CD4-positive, alpha-beta memory T cell (primary cell): ENCODE measurements around the gene PTPRR. TPM values are rescaled to one million over a fixed set of nuclear protein-coding genes. Genes with fewer than 3 reads are reported as not detected.

ENCODE experiments used
- CTCF ChIA-PET: fragments of 350-600 bp; sonication (Branson Sonifier 250); formaldehyde crosslinking; loops from one replicate; lab custom pipeline; 2021; ENCODE audit warnings: inconsistent platforms; ENCODE audit not compliant: partially characterized antibody; lab: Charles Lee
- POLR2A ChIA-PET: fragments of 350-600 bp; sonication (Branson Sonifier 250); formaldehyde crosslinking; loops from one replicate; lab custom pipeline; 2021; ENCODE audit not compliant: partially characterized antibody; lab: Charles Lee
- DNase-seq, 5 donors: peaks; one replicate each; pipeline versions ENCODE4 v3.0.0 to v3.0.0-alpha.2; 2020 to 2022; ENCODE audit warnings: mixed read lengths in 1 of 5
- H3K27ac ChIP-seq: one replicate; pipeline ENCODE4 v1.7.0; 2013; ENCODE audit warnings: low read depth, low read length
- H3K27me3 ChIP-seq: 2 replicates; pipeline ENCODE4 v1.7.0; 2013; ENCODE audit warnings: mild to moderate bottlenecking, low read length, moderate library complexity; ENCODE audit not compliant: insufficient read depth
- H3K36me3 ChIP-seq: 2 replicates; pipeline ENCODE4 v1.7.0; 2013; ENCODE audit warnings: mild to moderate bottlenecking, low read length, moderate library complexity; ENCODE audit not compliant: insufficient read depth
- H3K4me1 ChIP-seq: 2 replicates; pipeline ENCODE4 v1.7.0; 2013; ENCODE audit warnings: mild to moderate bottlenecking, low read length, moderate library complexity; ENCODE audit not compliant: insufficient read depth
- H3K4me3 ChIP-seq, 2 donors: one replicate each; pipeline ENCODE4 v1.7.0; 2013; ENCODE audit warnings: low read length in 2 of 2, mild to moderate bottlenecking in 1 of 2
- H3K9me3 ChIP-seq, 2 donors: one replicate each; pipeline ENCODE4 v1.7.0; 2013; ENCODE audit warnings: low read length in 2 of 2, control low read depth in 1 of 2; ENCODE audit not compliant: control insufficient read depth in 1 of 2
- H3K27ac Mint-ChIP-seq, 7 donors: one replicate each; pipeline ENCODE4 v1.8.0; 2020 to 2021; ENCODE audit warnings: mixed read lengths in 7 of 7, mild to moderate bottlenecking in 6 of 7, inconsistent platforms in 3 of 7, moderate library complexity in 3 of 7
- H3K27me3 Mint-ChIP-seq, 2 donors: one replicate each; pipeline ENCODE4 v1.8.0; 2020 to 2021; ENCODE audit warnings: mixed read lengths in 2 of 2
- H3K36me3 Mint-ChIP-seq, 2 donors: one replicate each; pipeline ENCODE4 v1.8.0; 2020 to 2021; ENCODE audit warnings: mixed read lengths in 2 of 2, inconsistent platforms in 1 of 2, mild to moderate bottlenecking in 1 of 2
- H3K4me1 Mint-ChIP-seq, 4 donors: one replicate each; pipeline ENCODE4 v1.8.0; 2020 to 2021; ENCODE audit warnings: mixed read lengths in 4 of 4, mild to moderate bottlenecking in 1 of 4
- H3K4me3 Mint-ChIP-seq, 8 donors: one replicate each; pipeline ENCODE4 v1.8.0; 2020 to 2021; ENCODE audit warnings: mixed read lengths in 8 of 8, mild to moderate bottlenecking in 7 of 8, moderate library complexity in 6 of 8, inconsistent platforms in 3 of 8
- H3K9me3 Mint-ChIP-seq, 8 donors: one replicate each; pipeline ENCODE4 v1.8.0; 2020 to 2021; ENCODE audit warnings: mixed read lengths in 8 of 8, mild to moderate bottlenecking in 5 of 8, inconsistent platforms in 3 of 8, moderate library complexity in 1 of 8
- intact Hi-C: fragments of 100-400 bp; cut with micrococcal nuclease; formaldehyde crosslinking; loops from one replicate; pipeline ENCODE4 v1.15.1; 2023
- polyA plus RNA-seq, 2 donors: library from polyadenylated mRNA; unstranded; fragments of 300-500 nt; fragmentation: Illumina TruSeq; gene quantifications; one replicate each; pipeline ENCODE4 v1.2.3, GENCODE V29; 2021
- total RNA-seq, 2 experiments: library from RNA; stranded (reverse); gene quantifications; one replicate each; pipeline ENCODE4 v1.2.3, GENCODE V29; 2021

The PTPRR gene
- total and polyA plus RNA-seq, 4 experiments from 2014 or later: not detected

DNA sequence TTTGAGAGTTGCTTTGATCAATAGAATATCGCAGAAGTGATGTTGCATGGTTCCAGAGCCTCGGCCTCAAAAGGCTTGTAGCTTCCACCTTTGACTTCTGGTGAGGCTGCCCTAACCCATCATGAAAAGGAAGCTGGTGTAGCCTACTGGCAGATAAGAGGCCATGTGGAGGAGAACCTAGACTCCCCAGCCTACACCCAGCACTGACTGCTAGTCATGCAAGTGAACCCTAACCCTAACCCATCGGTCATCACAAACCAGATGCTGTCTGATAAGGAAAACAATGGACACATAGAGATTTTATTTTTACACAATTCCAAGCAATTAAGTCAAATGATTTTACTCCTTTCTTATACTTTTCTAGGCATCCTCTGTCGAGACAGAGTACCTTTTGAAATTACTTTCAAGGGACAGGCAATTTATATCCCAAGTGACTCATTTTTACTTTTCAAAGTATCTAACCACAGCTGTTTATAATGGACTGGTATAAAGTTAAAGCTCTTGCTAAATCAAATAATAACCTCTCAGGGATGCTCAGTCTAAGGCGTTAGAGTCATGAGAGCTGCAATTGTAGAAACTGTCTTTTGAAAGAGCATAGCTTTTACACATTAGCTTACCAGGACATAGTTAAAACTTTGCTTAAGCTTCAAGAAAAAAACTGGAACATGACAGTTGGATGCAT is 300.9 kb downstream of the PTPRR start:
- Mint-ChIP-seq H3K27ac (no peak overlapping the region), H3K36me3 (no peaks in the 10 kb centered on the region), H3K27me3 (peaks cover 4 to 8% of the 10 kb centered on the region in 2 donors), H3K4me1 (no peaks in the 10 kb centered on the region), H3K9me3 (no peaks in the 10 kb centered on the region), H3K4me3 (no peak overlapping the region)
- no peak for DNase-seq
- H3K4me1 ChIP-seq: no peaks in the 10 kb centered on the region
- no peak overlapping the region for H3K4me3 ChIP-seq
- no peaks in the 10 kb centered on the region for H3K27me3 ChIP-seq
- intact Hi-C loops: no loop called here
- no peaks in the 10 kb centered on the region for H3K36me3 ChIP-seq
- H3K9me3 ChIP-seq: no peaks in the 10 kb centered on the region
- POLR2A ChIA-PET: no interaction called here
- CTCF ChIA-PET: no interaction called here
- H3K27ac ChIP-seq: no peak overlapping the region

- H3K4me3 Mint-ChIP-seq: no peak overlapping the region
- no peak overlapping the region for H3K27ac Mint-ChIP-seq
- Histone ChIP-seq H3K27me3 (no peaks in the 10 kb centered on the region), H3K4me3 (no peak overlapping the region), H3K36me3 (no peaks in the 10 kb centered on the region), H3K9me3 (no peaks in the 10 kb centered on the region), H3K4me1 (no peaks in the 10 kb centered on the region), H3K27ac (no peak overlapping the region)
- H3K4me1 Mint-ChIP-seq: no peaks in the 10 kb centered on the region
- H3K27me3 Mint-ChIP-seq: peaks cover 6 to 9% of the 10 kb centered on the region in 2 donors
- ChIA-PET POLR2A (no interaction called here), CTCF (no interaction called here)
- no peaks in the 10 kb centered on the region for H3K36me3 Mint-ChIP-seq
- H3K9me3 Mint-ChIP-seq: no peaks in the 10 kb centered on the region
- intact Hi-C loops: no loop called here
- DNase-seq: no peak
These were observed 302.2 kb downstream of the PTPRR start for GRCh38 chr12:70618371-70618770.

- Mint-ChIP-seq H3K4me3 (no peak overlapping the region), H3K27me3 (peaks cover 7 to 9% of the 10 kb centered on the region in 2 donors), H3K27ac (no peak overlapping the region), H3K36me3 (no peaks in the 10 kb centered on the region), H3K9me3 (no peaks in the 10 kb centered on the region), H3K4me1 (no peaks in the 10 kb centered on the region)
- Histone ChIP-seq H3K4me1 (no peaks in the 10 kb centered on the region), H3K9me3 (no peaks in the 10 kb centered on the region), H3K36me3 (no peaks in the 10 kb centered on the region), H3K27me3 (no peaks in the 10 kb centered on the region), H3K4me3 (no peak overlapping the region), H3K27ac (no peak overlapping the region)
- CTCF ChIA-PET: no interaction called here
- DNase-seq: no peak
- intact Hi-C loops: no loop called here
- POLR2A ChIA-PET: no interaction called here
These were observed 303.1 kb downstream of the PTPRR start for GRCh38 chr12:70617450-70617849.

DNA sequence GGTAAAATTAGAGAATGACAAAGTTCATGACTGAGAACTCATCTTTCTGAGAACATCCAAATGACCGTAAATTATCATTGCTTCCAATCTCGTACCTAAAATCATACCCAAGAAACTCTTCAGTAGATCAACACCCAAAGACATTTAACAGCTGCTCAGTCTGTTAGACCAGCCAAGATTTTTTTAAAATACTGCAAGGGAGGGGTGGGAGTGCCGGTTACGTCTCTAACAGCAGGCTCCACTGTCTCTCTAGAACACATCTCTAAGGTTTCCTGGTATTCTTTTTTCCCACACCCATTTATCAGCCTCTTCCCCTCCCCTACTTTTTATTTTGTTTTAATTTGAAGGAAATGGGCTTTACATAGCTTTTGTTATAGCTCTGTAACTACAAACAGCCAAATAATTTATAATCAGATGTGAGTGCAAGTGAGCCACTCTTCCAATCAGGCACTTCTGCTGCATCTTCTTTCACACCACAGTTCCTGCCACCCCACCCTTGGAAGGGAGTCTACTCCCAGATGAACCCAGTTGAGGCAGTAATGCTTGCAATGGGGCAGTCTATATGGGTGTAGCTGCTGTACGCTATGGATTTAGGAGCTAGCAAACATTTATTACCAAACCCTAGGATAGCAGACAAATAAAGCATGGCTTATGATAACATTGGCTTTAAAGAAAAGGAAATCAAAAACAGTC is 305.2 kb downstream of the PTPRR start:
- Histone ChIP-seq H3K4me3 (no peak overlapping the region), H3K4me1 (no peaks in the 10 kb centered on the region), H3K27me3 (no peaks in the 10 kb centered on the region), H3K27ac (no peak overlapping the region), H3K9me3 (no peaks in the 10 kb centered on the region), H3K36me3 (no peaks in the 10 kb centered on the region)
- H3K27me3 Mint-ChIP-seq: peaks cover 16 to 21% of the 10 kb centered on the region in 2 donors
- H3K9me3 Mint-ChIP-seq: no peaks in the 10 kb centered on the region
- ChIA-PET CTCF (no interaction called here), POLR2A (no interaction called here)
- no peak overlapping the region for H3K27ac Mint-ChIP-seq
- no peak overlapping the region for H3K4me3 Mint-ChIP-seq
- no peak for DNase-seq
- intact Hi-C loops: no loop called here
- H3K4me1 Mint-ChIP-seq: peaks cover 3 to 4% (median 3%) of the 10 kb centered on the region in 4 donors
- no peaks in the 10 kb centered on the region for H3K36me3 Mint-ChIP-seq

DNA sequence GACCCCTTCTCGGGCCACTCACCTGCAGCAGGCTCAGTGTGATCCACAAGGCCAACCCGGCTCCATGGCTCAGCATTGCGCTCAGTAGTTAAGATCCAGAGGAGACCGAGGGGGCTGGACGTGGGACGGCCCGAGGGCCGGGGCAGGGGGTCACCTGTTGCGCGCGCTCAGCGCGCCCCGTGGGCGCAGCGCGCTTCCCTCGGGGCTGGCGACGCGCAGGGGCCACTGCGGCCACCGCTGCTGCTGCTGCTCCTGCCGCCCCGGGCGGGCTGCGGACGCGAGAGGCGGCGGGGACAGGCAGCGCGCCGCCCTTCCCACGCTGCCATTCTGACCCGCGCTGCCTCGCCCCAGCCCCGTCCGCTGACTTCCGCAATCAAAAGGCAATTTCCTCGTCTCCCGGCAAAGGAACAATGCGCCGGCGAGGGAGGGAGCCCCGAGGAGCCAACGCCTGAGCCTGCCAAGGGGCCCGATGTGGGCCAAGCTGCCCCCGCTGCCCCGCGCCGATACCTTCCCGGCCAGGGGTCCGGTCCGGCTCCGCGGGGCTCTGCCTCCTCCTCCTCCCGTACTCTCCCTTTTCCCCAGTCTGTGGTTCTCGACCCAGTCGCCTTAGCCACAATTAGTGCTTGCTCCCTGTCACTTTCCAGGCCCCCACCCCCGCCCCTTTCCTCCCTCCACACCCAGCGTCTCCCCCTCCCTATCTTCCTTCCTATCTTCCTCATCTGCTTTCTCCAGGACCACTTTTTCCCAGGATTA is 310.6 kb downstream of the PTPRR start:
- ChIA-PET POLR2A (no interaction called here), CTCF (no interaction called here)
- Mint-ChIP-seq H3K27ac (no peak overlapping the region), H3K4me1 (peaks cover 3 to 11% (median 4%) of the 10 kb centered on the region in 4 donors), H3K4me3 (peak overlapping the region in 3 of 8 donors; percentile 65 to 72 (median 66)), H3K9me3 (peaks cover 0 to 2% (median 0%) of the 10 kb centered on the region in 8 donors), H3K36me3 (no peaks in the 10 kb centered on the region), H3K27me3 (peaks cover 26 to 29% of the 10 kb centered on the region in 2 donors)
- intact Hi-C loops: no loop called here
- Histone ChIP-seq H3K9me3 (no peaks in the 10 kb centered on the region), H3K4me3 (no peak overlapping the region), H3K27ac (no peak overlapping the region), H3K36me3 (no peaks in the 10 kb centered on the region), H3K27me3 (no peaks in the 10 kb centered on the region), H3K4me1 (no peaks in the 10 kb centered on the region)
- DNase-seq: no peak

- Mint-ChIP-seq H3K27ac (no peak overlapping the region), H3K9me3 (peaks cover 0 to 2% (median 0%) of the 10 kb centered on the region in 8 donors), H3K4me3 (peak overlapping the region in 3 of 8 donors; percentile 61 to 72 (median 66)), H3K27me3 (peaks cover 29 to 31% of the 10 kb centered on the region in 2 donors), H3K4me1 (peaks cover 3 to 11% (median 4%) of the 10 kb centered on the region in 4 donors), H3K36me3 (no peaks in the 10 kb centered on the region)
- no peak overlapping the region for H3K4me3 ChIP-seq
- no peaks in the 10 kb centered on the region for H3K4me1 ChIP-seq
- intact Hi-C loops: no loop called here
- no peaks in the 10 kb centered on the region for H3K9me3 ChIP-seq
- DNase-seq: no peak
- ChIA-PET POLR2A (no interaction called here), CTCF (no interaction called here)
- no peak overlapping the region for H3K27ac ChIP-seq
- H3K36me3 ChIP-seq: no peaks in the 10 kb centered on the region
- H3K27me3 ChIP-seq: no peaks in the 10 kb centered on the region
These were observed 311.3 kb downstream of the PTPRR start for GRCh38 chr12:70609203-70609602.

DNA sequence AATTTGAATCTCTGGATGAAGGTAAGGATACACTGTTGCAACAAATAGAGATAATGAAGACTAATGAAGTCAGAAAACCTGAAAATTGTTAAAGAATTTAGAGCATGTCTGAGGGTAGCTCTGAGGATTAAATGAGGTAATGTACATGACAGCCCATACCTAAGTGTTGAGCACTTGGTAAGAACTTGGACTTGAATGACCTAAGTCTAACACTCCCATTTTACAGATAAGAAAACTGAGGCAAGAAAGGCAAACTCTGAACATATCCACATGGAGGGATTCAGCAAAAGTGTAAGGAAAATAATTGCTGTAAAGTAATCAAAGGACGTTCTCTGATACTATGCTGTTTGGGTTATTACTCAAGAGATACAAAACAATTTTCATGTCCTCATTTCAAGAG is 312.4 kb downstream of the PTPRR start:
- CTCF ChIA-PET: no interaction called here
- H3K9me3 Mint-ChIP-seq: peaks cover 0 to 2% (median 0%) of the 10 kb centered on the region in 8 donors
- DNase-seq: no peak
- no peak overlapping the region for H3K4me3 Mint-ChIP-seq
- H3K4me1 Mint-ChIP-seq: peaks cover 3 to 11% (median 4%) of the 10 kb centered on the region in 4 donors
- Histone ChIP-seq H3K27me3 (no peaks in the 10 kb centered on the region), H3K4me3 (no peak overlapping the region), H3K27ac (no peak overlapping the region), H3K9me3 (no peaks in the 10 kb centered on the region), H3K4me1 (no peaks in the 10 kb centered on the region), H3K36me3 (no peaks in the 10 kb centered on the region)
- H3K27ac Mint-ChIP-seq: no peak overlapping the region
- POLR2A ChIA-PET: no interaction called here
- intact Hi-C loops: no loop called here
- peaks cover 25 to 26% of the 10 kb centered on the region in 2 donors for H3K27me3 Mint-ChIP-seq
- H3K36me3 Mint-ChIP-seq: no peaks in the 10 kb centered on the region
